Measurements from ENCODE around the gene TAX1BP3. TPM values are rescaled to one million over a fixed set of nuclear protein-coding genes. Genes with fewer than 3 reads are reported as not detected.

The TAX1BP3 gene
- total and polyA plus RNA-seq, 2 of the 13 experiments (the other 11 are each of a cell fraction or from before 2014, with no cell fraction given), result 16.7 to 45.1 TPM

DNA sequence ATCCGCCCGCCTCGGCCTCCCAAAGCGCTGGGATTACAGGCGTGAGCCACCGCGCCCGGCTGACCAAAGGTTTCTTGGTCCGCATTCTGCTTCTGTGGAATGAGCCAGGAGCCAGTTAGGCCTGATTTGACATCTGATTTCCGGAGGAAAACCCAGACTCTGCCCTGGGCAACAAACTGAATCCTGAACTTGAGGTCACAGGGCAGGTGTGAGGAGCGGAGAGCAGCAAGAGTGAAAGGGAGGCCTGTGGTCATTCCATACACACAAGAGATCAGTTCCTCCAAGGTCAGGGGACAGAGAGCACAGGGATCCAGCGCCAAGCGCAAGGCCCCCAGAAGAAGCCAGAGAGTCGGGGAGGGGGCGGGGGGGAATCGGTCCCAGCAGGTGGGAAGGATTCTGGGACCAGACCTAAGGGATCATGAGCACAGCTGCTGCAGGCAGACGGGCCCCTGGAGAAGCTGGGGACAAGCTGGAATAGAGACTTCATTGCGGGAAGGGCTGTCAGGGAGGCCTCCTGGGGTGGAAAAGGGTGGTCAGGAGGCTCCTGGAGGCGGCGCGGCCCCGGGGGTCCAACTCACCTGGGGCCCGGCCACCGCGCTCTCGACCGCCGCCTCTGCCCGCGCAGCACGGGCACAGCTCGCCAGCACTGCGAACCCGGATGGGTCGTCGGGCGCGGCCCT, 32.8 kb downstream of the TAX1BP3 start (continued):
- TF ChIP-seq, protein P1, sequence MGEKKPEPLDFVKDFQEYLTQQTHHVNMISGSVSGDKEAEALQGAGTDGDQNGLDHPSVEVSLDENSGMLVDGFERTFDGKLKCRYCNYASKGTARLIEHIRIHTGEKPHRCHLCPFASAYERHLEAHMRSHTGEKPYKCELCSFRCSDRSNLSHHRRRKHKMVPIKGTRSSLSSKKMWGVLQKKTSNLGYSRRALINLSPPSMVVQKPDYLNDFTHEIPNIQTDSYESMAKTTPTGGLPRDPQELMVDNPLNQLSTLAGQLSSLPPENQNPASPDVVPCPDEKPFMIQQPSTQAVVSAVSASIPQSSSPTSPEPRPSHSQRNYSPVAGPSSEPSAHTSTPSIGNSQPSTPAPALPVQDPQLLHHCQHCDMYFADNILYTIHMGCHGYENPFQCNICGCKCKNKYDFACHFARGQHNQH (CRISPR knock-in tag; IDR thresholded peaks at IDR 0.05), result no peak
- TF ChIP-seq, protein P2, sequence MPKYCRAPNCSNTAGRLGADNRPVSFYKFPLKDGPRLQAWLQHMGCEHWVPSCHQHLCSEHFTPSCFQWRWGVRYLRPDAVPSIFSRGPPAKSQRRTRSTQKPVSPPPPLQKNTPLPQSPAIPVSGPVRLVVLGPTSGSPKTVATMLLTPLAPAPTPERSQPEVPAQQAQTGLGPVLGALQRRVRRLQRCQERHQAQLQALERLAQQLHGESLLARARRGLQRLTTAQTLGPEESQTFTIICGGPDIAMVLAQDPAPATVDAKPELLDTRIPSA (CRISPR knock-in tag; IDR thresholded peaks at IDR 0.05; ENCODE audit: borderline replicate concordance), result no peak
- TF ChIP-seq ZNF589 (CRISPR knock-in tag; conservative IDR thresholded peaks at IDR 0.05), result no peak
- TF ChIP-seq KAT8 (CRISPR knock-in tag; IDR thresholded peaks at IDR 0.05), result no peak
- TF ChIP-seq RFXAP (CRISPR knock-in tag; IDR thresholded peaks at IDR 0.05; ENCODE audit: borderline replicate concordance), result no peak
- TF ChIP-seq, protein P3, sequence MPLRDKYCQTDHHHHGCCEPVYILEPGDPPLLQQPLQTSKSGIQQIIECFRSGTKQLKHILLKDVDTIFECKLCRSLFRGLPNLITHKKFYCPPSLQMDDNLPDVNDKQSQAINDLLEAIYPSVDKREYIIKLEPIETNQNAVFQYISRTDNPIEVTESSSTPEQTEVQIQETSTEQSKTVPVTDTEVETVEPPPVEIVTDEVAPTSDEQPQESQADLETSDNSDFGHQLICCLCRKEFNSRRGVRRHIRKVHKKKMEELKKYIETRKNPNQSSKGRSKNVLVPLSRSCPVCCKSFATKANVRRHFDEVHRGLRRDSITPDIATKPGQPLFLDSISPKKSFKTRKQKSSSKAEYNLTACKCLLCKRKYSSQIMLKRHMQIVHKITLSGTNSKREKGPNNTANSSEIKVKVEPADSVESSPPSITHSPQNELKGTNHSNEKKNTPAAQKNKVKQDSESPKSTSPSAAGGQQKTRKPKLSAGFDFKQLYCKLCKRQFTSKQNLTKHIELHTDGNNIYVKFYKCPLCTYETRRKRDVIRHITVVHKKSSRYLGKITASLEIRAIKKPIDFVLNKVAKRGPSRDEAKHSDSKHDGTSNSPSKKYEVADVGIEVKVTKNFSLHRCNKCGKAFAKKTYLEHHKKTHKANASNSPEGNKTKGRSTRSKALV (CRISPR knock-in tag; IDR thresholded peaks at IDR 0.05), result no peak
- TF ChIP-seq, protein P4, sequence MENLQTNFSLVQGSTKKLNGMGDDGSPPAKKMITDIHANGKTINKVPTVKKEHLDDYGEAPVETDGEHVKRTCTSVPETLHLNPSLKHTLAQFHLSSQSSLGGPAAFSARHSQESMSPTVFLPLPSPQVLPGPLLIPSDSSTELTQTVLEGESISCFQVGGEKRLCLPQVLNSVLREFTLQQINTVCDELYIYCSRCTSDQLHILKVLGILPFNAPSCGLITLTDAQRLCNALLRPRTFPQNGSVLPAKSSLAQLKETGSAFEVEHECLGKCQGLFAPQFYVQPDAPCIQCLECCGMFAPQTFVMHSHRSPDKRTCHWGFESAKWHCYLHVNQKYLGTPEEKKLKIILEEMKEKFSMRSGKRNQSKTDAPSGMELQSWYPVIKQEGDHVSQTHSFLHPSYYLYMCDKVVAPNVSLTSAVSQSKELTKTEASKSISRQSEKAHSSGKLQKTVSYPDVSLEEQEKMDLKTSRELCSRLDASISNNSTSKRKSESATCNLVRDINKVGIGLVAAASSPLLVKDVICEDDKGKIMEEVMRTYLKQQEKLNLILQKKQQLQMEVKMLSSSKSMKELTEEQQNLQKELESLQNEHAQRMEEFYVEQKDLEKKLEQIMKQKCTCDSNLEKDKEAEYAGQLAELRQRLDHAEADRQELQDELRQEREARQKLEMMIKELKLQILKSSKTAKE (CRISPR knock-in tag; IDR thresholded peaks at IDR 0.05; ENCODE audit: borderline replicate concordance), result peak; percentile 42
- no peak for TF ChIP-seq PHF8 (CRISPR knock-in tag; IDR thresholded peaks at IDR 0.05)
- TF ChIP-seq SATB2 (CRISPR knock-in tag; IDR thresholded peaks at IDR 0.05), result no peak
- no peak for TF ChIP-seq NONO (IDR thresholded peaks at IDR 0.05)
- no peak for TF ChIP-seq NONO (CRISPR knock-in tag; conservative IDR thresholded peaks at IDR 0.05)
- no peak for TF ChIP-seq KDM4B (CRISPR knock-in tag; IDR thresholded peaks at IDR 0.05)
- no peak for TF ChIP-seq GLI4 (CRISPR knock-in tag; IDR thresholded peaks at IDR 0.05; ENCODE audit: borderline replicate concordance)
- no peak; the same call in 1 of the 2 replicates for TF ChIP-seq SNAPC2 (CRISPR knock-in tag; IDR thresholded peaks at IDR 0.05)
- TF ChIP-seq, protein P5, sequence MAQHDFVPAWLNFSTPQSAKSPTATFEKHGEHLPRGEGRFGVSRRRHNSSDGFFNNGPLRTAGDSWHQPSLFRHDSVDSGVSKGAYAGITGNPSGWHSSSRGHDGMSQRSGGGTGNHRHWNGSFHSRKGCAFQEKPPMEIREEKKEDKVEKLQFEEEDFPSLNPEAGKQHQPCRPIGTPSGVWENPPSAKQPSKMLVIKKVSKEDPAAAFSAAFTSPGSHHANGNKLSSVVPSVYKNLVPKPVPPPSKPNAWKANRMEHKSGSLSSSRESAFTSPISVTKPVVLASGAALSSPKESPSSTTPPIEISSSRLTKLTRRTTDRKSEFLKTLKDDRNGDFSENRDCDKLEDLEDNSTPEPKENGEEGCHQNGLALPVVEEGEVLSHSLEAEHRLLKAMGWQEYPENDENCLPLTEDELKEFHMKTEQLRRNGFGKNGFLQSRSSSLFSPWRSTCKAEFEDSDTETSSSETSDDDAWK (CRISPR knock-in tag; IDR thresholded peaks at IDR 0.05), result no peak
- TF ChIP-seq ZNF883 (CRISPR knock-in tag; IDR thresholded peaks at IDR 0.05; ENCODE audit: not compliant biosample characterization), result peak; percentile 40
- TF ChIP-seq FOXK2 (IDR thresholded peaks at IDR 0.05), result no peak
- no peak for TF ChIP-seq HNRNPH1 (optimal IDR thresholded peaks at IDR 0.05; ENCODE audit: low read depth, low read length)
- TF ChIP-seq ZKSCAN1 (IDR thresholded peaks at IDR 0.05; ENCODE audit: low read length), result no peak
- TF ChIP-seq ZNF749 (CRISPR knock-in tag; IDR thresholded peaks at IDR 0.05; ENCODE audit: borderline replicate concordance), result no peak
- TF ChIP-seq POLR2G (IDR thresholded peaks at IDR 0.05; ENCODE audit: low read depth, low read length), result no peak
- no peak for TF ChIP-seq SOX13 (IDR thresholded peaks at IDR 0.05)
- no peak for TF ChIP-seq SOX13 (CRISPR knock-in tag; conservative IDR thresholded peaks at IDR 0.05 in 1 of 2, IDR thresholded peaks at IDR 0.05 in 1 of 2)
- TF ChIP-seq ZSCAN9 (CRISPR knock-in tag; IDR thresholded peaks at IDR 0.05; ENCODE audit: borderline replicate concordance), result no peak
- TF ChIP-seq AKAP8 (CRISPR knock-in tag; IDR thresholded peaks at IDR 0.05), result no peak
